HG03196 (cell line): ENCODE data around the gene TBC1D21.

Source experiments
- ATAC-seq: cut with Tn5 transposase; IDR thresholded peaks from one replicate; pipeline ENCODE4 v1.9.1; 2021; ENCODE audit not compliant: unreplicated experiment

TBC1D21 gene

DNA sequence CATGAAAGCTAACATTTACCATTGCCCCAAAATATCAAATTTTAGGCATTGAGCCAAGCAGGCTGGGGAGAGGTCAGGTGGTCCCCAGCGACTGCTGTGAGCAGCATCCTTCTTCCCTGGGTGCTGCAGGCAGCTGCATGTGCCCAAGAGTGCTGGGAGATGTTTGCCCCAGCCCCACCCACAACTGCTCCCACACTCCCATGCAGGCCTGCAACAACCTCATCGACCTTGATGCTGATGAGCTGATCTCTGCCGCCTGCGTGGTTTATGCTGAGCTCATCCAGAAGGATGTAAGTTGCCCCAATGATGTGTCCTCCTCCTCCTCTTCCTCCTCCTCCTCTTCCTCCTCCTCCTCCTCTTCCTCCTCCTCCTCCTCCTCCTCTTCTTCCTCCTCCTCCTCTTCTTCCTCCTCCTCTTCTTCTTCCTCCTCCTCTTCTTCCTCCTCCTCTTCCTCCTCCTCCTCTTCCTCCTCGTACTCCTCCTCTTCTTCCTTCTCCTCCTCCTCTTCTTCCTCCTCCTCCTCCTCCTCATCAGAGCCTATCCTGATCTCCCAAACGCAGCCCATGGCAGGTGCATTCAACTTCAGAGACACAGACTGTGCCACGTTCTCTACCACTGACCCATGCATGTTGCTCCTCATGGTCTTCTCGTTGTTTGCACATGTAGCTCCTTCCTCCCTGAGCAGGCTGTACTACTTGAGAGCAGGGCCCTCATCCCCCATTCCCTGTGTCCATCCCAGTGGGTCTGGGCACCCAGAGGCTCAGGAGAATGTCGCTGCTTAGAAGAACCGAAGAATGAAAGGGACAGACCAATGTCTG, 15.1 kb downstream of the TBC1D21 start:
- ATAC-seq: no peak

DNA sequence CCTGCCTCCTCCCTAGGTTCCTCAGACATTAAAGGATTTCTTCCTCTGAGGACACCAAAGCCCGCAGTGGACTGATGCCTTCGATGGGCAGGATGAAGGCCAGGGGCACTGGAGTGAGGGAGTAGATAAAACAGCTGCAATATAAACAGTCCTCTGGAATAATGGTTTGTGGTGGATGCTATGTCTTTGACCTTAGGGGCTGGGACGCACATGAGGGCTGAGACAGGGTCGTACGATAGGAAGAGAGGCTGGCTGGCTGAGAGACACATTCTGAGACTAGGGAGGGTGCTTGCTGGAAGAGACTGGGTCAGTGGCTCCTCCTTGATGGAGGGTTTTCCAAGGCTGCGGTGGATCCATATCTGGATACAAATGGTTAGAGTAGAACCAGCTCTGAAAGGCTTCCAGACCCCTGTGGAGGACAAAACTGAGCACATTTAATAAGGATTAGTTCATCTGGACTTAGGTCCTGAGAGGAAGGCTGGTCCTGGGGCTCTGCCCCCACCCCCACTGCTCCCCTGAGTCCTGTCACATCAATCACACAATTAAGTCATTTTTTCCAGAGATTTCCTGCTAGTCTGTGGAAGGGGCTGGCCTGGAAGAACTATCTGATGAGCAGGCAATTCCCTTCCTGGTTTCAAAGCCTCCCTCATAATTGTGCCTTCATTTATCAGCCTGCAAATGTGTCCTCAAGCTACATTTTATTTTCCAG, 15.8 kb downstream of the TBC1D21 start:
- ATAC-seq: no peak

DNA sequence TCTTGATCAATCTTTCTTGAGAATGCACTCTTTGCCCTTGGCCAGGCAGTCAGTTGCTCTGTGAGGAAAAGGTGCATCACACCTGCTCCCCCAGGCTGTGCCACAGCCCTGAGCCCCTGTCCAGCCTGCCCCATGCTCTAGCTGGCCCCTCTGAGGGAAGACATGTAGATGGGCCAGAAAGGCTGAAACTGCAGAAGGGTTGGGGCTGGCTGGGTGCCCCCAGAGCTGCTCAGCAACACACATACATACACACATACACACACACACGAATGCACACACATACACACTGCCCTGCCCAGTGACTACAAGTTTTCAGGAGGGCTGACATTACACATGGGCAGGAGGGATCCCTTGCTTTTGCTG, 16.4 kb downstream of the TBC1D21 start:
- no peak for ATAC-seq

DNA sequence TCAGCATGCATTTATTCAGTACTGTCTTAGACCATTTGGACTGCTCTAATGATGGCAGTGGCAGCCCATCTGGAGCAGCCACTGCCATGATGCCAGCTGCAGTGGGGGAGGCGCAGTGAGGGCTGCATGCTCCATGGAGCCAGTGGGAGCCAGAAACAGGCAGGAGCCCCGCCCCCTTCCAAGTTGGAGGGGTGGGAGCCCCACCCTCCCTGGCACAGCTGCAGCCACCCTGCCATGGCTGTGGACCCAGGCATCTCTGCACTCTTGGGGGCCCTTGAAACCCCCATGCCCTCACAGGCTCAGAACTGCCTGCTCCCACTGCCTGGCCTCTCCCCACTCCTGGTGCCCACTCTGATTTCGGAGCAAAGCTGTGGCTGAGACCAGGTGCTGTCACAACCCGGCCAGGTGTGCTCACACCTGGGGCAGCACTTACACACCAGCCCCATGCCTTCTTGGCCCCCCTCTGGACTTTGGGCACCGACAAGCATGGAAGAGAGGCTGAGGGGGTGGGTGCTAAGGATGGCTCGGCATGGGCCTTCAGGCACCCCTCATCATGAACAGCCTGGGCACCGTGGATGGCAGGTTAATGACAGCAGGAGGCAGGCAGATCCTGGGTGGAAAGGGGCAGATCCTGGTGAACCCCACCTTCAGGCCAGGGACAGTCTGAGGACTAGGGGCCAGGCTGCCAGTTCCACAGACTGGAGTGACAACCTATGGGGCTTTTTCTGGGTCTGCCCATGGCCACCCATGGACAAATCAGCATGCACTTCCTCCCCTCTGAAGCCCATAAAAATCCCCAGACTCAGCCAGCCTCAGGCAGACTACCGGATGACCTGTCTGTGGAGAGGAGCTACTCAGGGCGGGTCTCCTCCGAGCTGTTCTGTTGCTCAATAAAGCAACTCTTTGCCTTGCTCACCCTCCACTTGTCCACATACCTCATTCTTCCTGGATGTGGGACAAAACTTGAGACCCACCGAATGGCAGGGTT, 18.3 kb downstream of the TBC1D21 start:
- no peak for ATAC-seq

DNA sequence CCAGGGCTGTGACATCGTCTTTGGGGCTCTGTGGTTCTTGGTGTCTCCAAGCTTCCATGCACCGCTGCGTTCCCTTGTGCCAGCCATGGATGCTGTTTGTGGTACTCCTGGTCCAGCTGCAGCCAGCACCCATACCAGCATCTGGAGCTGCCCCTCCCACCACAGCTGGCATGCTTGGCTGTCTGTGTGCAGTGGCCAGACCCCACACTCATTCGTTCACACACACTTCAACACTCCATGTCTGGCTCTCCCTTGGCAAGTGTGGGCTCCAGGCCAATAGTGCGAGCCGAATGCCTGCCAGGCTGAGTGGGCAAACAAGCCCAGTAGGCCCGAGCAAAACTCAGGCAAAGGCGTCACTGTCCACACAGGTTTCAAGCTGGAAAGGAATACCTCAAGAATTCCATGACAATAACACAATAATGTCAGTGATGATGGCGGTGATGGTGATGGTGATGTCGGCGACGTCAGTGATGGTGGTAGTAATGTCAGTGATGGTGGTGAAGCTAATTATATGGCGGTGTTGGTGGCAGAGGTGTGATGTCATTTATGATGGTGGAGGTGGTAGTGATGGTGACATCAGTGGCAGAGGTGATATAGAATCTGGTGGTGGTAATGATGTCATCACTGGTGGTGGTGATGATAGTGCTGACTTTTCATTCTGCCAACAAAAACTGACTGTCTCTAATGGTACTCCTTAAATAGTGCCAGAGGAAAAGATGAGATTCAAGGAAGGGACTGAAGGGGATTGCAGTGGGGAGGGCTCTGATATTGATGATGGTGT, 19.3 kb downstream of the TBC1D21 start:
- no peak for ATAC-seq

DNA sequence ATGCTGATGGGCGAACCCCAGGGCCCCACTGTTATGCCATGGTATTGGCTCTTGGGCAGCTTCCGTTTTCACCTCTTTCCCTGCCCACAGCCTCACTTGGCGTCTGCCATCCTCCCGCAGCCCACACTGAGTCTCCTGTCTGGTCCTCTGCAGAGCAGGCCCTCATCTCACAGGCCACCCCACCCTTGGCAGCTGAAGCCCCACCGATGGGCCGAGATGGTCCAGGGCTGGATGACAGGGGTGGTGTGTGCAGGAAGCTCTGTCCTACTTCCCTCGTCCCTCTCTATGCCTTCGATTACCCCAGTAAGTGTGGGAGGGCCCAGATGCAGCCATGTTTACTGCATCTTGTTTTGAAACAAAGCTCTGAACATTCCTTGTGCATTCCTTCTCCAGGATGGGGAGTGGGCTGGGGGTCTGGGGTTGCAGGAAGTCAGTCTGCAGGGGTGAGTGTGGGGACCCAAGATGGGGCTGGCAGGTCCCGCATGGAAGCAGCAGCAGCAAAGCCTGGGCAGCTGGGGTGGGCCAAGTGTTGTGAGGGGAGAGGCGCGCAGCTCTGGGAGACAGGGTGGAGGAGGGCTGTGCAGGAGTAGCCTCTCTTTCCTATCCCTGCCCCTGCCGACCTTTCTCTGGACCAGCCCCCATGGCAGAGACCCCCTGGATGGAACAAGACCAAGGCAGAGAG, 20.9 kb downstream of the TBC1D21 start:
- ATAC-seq: no peak

DNA sequence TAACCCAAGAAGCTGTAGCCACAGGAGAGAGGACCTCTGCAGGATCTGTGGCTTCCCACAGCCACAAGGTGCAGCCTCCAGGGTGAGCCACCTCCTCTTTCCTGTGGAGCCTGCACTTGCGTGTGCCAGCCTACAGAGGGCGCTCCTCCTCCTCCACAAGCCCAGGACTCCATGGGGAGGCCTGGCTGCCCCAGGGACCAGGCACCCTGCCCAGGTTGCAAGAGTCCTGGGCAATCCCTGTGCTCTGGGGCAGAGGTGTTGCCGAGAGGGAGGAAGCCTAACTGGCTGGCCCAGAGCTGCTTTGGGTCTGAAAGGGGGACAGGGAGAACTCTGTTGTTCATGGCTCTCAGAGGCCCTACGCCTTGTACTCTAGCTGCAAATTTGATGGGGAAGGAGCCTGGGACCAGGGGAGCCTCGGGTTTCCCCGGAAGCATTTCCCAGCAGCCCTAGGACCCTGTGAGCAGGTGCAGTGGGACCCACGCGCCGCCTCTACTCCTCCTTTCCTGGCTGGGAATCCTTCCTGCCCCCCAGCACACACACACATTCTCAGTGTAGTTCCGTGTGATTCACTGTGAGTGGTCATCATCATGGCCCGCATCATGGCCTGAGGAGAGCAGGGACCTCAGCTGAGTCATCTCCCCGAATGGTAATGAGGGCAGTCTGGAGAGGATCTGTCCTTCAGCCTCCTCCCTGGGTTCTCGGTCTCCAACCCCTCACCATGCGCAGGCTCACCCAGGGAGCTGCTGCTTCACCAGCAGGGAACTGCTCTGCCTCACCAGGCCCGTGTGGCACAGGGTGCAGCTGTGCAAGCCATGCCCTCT, 24.3 kb downstream of the TBC1D21 start:
- no peak for ATAC-seq

DNA sequence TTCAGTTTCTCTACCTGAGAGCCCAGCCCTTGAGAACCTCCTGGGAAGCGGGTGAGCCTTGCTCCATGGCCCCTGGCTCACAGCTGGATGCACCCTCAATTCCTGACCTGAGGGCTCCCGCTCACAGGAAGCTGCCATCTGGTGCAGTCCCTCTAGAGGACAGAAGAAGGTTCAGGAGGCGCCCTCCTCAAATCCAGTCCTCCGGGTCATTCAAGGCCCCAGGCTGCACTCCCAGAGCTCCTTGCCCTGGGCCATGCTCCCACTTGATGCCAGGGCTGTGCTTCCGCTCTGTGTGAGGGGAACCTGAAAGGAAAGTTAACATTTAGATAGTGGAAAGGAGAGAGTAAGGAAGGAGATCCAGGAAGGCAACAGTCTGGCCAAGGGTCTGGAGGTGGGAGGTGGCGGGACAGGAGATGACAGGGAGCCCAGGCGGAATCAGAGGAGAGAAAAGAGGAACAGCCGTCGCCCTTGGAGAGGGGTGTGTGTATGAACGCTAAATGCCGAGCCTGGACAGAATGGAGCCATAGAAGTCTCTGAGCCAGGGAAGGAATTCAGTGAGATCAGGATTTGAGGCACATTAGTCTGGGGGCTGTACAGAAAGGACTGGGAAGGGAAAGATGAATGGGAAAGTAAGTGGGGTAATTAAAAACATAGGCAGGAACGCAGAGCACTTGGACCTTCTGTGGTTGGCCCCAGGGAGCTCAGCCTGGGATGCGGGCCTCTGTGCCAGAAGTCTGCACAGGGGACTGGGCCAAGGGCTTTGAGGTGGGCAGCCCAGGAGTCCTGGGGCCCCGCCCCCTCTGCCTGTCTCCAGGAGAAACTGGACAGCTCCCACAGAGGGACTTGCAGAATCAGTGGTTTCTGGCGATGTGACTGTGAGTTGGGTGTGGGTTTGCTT, 26.1 kb downstream of the TBC1D21 start:
- ATAC-seq: no peak

DNA sequence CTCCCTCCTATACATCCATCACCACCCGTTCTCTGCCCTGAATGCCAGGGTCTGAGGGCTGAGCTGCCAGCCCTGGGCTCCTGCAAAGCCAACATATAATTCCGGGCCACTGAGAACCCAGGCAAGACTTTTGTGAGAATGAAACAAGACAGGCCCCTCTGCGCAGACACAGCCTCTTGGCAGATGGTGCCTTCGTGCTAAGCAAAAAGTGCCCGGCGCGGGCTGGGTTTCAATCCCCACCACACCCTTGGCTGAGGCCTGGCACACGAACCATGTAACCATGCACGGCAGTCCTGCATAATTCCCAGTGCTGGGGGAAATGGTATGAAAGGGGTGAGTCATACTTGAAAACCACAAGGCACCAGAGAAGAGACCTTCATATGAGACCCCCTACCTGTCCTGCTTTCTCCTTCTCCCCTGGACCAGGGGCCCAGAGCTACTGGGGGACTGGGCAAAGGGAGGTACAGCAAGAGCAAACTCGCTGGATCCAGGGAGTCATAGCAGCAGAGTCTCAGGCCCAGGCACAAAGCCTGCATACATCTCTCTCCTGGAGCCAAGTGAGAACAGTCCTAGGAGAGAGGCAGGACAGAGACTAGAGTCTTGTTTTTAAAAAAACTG, 26.8 kb downstream of the TBC1D21 start:
- ATAC-seq: no peak

DNA sequence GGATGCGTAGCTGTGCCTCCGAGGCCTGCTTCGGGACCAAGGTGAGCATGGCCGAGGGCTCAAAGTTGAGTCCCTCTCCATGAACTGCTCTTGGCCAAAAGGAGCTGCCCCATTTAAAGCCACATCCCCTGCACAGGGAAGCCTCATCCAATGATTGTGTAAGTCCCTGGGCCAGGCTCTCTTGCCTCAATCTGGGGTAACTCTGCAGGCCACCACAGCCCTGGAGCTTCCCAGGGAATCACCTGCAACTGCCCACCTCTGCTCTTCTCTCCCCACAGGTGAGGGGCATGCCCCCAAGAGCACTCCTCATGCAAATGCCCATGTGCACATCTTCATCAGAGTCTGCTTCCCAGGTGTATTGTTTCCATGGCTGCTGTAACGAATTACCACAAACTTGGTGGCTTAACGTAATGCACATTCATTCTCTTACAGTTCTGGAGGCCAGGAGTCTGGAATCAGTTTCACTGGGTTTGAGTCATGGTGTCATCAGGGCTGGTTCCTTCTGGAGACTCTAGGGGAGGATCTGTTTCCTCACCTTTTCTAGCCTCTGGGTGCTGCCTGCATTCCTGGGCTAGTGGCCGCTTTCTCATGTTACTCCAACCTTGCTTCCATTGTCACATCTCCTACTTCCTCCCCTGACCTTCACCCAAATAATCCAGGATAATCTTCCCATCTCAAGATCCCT, 27.9 kb downstream of the TBC1D21 start:
- ATAC-seq: no peak

DNA sequence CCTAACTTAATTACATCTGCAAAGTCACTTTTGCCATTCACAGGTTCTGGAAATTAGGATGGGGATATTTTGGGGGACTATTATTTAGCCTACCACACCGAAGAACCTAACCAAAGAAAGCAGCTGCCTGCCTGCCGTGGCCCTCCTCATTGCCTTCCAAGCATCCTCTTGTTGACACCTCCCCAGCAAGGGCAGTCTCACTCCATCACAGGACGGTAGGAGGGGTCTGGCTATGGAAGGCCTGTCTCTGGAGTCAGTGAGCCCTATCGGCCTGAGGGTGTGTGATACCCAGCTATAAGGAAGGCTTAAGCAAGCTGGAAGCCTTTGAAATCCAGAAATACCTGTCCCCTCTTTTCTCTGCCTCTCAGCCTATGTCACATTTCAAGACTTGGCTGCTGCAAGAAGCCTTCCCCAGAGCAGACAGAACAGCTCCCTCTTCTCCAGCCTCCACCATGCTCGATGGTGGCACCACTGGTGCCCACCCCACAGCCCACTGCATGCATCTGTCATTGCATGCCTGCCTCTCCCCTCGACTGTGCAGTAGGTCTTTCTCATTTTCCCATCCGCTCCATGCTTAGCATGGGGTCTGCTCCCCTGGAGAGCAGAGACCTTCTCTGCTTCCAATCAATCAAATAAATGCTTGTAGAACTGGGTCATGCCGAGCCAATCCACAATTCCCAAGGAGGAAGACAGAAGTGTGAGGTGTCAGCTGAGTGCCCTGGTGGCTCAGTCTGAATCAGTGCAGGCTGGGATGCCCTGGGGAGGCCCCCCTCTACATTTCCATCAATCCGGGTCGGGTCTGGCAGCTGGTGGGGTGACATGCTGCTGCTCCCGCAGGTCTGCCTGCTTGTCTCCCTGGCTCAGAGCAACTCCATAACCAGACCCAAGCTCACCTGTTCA, 29.0 kb downstream of the TBC1D21 start:
- ATAC-seq: no peak

DNA sequence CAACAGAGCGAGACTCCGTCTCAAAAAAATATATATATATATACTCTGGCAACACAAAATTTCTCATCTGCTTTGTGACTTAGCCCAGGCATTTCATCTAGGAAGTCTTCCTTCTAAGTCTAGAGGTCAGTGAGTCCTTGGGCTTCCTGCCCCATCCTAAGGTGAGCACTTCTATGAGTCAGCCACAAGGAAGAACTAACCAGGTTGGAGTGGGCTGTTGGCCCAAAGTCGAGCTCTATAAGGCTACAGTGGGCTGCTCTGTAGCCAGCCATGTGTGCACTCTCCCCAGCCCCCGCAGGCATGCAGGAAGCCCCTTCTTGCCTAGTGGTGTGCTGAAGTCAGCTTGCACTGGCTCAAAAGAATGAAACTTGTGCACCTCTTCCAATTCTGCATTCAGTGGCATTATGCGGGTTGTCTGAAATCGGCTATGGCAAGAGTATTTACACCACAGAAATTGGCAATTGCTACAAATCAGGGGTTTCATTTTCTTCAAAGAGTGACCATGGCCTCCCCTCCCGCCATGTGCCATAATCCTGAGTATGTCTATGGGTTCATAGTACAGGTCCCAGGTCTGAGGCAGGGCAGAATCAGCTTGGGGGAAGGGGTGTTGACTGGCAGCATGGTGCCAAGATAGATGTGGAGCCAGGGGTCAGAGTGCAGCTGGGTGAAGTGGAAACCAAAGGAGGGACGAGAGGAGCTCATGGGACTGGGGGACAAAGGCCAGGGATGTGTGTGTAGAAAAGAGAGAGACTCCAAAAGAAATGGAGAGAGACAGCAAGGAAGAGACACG, 30.9 kb downstream of the TBC1D21 start:
- no peak for ATAC-seq

DNA sequence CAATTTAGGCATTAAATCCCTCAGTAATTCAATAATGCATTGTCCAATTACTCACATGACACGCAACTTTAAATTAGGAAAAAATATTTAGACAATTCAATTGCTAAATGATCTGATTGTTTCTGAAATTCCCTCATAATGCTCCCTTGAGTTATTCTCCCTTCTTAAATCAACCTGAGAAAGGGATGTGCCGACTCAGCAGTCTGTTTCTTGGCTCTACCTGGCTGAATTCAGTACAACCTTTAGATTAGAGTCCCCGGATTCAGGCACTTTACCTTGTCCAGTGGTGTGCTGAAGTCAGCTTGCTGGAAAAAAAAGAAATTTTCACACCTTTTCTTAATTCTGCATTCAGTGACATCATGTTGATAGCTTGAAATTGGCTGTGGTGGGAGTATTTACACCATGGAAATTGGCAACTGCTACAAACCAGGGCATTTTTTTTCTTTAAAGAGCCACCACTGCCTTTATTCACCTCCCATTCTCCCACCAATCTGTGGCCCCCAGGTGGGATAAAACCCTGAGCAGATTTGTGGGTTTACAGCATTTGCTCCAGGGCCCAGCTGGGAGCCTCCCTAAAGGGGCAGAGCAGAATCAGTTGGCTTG, 32.0 kb downstream of the TBC1D21 start:
- ATAC-seq: no peak

DNA sequence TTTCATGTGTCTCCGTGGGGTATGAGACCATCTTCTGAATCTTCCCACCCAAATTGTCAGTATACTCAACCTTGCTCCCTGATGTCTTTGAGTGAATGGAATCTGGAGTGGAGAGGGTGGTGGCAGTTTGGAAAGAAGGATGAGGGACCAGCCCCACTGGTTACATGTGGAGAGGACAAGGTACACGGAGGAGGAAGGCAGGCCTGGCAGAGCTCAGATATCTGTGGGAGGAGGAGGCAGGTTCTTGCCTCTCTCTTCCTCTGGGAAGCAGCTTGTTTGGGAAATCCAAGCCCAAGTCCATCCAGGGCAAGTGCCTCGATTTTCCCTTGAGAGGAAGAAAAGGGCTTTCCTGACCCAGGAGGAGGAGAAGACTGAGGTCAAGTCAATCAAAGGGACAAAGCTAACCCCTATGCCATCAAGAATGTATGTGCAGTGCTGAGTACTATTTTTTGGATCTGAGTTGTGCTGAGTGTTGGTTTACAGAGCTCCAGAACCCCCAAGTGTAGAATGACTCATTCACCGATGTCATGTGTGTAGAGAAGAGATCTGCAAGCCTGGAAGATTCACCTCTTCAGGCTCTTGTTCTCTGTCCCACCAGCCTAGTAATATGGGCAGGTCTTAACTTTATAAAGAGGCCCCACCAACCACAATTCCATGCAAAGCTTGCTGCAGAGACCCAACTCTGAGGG, 33.1 kb downstream of the TBC1D21 start:
- no peak for ATAC-seq
